Jurkat, Clone E6-1 (cell line): ENCODE results near the gene REPS1.
"Not testable (repeated sequence)": the region's sequence is repeated elsewhere in the genome, so short reads cannot be mapped to it uniquely, and the experiment has no call there.

Experiments
- DNase-seq: peaks from one replicate; pipeline ENCODE4 v3.0.0-alpha.2; 2011; ENCODE audit warnings: low read depth, low spot score
- H3K4me3 ChIP-seq: 2 replicates; pipeline ENCODE4 v1.5.1; 2011; ENCODE audit warnings: mild to moderate bottlenecking, low read length, control low read depth, moderate library complexity

REPS1 gene

DNA sequence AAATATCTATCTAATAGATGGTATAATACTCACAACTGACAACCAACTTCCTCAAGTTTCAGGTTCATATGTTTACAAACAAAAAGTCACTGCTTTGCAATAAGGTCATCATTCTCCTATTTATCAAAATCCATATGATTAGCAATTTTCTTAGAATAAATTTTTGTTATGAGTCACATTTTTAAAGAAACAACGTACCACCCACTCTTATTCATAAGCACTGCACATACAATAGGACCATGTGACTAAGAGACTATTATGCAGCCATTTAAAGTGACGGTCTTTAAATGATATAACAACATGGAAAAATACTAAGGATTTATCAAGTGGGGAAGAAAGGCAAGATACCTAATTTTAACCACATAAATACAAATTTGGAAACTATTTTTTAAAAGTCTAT is 40.0 kb downstream of the REPS1 start:
- no peak overlapping the region for H3K4me3 ChIP-seq
- DNase-seq = no peak

DNA sequence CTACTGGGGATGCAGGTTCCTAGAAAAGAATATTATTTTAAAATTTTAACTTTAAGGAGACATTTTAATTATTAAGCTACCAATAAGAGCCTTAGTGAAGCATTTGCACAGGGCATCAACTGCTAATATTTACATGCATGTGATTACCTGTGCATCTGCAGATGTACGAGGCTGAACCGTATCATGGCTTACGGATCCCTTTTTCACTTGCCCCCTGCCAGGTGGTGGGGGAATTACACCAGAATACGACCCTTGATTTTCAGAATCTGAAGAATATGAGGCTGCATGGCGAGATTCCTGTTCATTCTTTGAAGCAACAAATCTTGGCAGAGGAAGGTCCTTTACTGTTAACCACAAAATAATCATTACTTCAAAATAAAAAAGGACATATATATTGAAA is 42.7 kb downstream of the REPS1 start:
- H3K4me3 ChIP-seq = no peak overlapping the region
- peak; percentile 15 for DNase-seq

DNA sequence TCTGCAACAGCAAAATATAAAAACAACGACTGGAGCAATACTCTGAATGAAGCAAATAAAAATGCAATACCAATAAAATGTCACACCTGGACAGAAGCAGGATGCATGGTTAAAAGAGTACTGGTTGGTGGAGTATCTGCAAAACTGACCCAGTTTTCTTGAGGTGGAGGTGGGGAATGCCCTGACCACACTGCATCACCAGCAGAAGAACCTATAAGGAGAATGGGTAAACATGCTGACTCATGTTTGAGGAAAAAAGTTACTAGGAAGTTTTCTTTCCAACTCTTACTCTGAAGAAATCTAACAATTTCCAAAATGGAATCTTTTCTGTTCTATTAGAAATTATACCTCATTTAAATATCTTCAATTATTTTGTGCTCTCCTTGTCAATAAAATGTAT is 43.6 kb downstream of the REPS1 start:
- no peak for DNase-seq
- no peak overlapping the region for H3K4me3 ChIP-seq

DNA sequence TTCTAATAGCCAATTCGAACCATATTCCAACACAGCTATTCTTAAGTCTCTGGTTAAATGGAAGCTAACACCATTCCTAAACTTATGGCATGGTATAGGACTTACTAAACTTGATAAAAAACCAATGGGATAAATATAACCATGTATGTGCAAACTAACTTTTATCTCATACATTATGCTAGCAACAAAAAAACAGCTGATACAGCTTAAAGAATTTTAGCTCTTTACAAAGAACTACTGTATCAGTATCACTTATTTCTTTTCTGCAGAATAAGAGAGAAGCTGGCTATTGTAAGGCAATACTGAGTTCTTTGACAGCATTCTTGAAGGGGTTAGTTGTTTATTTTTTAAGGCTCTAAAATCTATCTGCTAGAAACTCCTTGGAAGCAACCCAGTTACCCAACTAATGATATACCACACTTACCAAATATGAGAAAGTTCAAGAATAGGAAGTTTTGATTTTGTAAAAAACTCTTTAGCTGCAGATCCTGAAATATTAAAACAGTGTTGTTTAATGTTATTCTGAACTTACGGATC is 44.9 kb downstream of the REPS1 start:
- no peak for DNase-seq
- H3K4me3 ChIP-seq = no peak overlapping the region

DNA sequence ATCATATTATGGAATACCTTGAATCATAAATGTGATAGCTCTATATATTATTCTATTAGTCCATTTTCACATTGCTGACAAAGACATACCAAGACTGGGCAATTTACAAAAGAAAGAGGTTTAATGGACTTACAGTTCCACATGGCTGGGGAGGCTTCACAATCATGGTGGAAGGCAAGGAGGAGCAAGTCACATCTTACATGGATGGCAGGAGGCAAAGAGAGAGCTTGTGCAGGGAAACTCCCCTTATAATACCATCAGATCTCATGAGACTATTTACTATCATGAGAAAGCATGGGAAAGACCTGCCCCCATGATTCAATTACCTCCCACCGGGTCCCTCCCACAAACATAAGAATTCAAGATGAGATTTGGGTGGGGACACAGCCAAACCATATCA is 51.2 kb downstream of the REPS1 start:
- DNase-seq, H3K4me3 ChIP-seq: not testable (repeated sequence)

DNA sequence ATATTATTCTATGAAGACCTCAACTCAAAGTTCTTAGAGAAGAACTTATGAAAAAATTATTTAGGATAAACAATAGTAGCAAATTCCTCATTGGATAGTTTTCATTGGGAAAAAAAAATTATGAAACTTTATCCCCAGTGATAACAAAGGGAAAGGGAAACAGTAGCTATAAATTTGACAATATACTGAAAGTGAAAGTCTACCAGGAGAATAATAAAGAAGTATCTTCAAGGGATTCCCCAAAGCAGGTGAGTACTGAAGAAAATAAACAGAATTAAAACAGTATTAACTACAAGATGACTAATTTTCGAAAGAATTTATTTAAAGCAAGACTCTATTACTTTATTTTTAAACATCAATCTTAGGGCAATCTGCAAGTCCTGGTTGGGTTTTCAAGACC is 56.4 kb downstream of the REPS1 start:
- DNase-seq = no peak
- H3K4me3 ChIP-seq = no peak overlapping the region

DNA sequence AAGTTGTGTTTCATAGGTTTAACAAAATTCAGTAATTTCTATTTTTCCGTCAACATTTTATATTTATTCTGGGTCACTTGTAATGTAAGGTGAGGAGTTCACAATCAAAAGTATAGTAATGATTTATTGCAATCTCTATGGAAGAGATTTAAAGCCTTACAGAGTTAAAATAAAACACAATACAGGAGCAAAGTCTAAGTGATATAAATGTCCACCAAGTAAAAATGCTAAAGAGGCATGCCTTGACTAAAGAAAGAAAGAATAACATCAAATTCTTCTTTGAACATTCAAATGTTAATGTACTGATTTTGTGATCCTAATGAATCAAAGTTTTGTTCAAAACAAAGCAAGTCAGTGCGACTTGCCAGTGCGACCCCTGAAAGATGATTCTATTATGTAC is 61.5 kb downstream of the REPS1 start:
- H3K4me3 ChIP-seq = no peak overlapping the region
- no peak for DNase-seq

DNA sequence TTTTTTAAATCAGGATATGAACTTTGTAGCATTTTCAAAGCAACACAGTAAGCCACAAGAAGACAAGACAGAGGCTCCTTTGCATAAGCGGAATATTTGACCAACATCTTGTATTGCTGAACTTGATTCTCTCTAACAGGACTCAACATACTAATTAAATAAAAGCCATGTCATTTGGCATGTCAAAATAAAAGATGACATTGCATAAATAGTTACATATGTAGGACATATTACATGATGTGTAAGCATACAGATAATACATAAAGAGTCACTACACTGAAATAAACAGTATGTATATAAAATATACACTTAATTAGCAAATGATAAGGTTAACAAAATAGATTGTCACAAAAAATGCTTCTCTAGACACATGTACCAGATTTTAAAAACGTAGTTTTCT is 62.2 kb downstream of the REPS1 start:
- DNase-seq = no peak
- H3K4me3 ChIP-seq = no peak overlapping the region

DNA sequence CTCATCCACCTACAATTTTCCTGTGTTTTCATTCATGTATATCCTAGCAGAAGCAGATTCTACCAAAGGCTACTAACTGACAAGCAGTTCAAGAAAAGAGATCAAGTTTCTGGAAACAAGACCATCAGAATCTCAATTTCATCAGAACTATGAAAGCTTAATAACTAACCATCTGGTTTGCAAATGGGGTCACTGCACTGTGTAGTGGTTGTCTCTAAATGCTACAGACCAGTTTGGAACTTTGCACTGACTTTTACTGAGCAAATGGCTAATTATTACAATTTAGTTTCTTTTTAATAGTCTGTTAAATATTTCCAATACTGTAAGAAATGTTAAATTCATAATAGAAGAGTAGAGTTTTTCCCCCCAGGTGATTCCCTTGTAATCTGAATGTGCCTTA is 64.5 kb downstream of the REPS1 start:
- no peak for DNase-seq

DNA sequence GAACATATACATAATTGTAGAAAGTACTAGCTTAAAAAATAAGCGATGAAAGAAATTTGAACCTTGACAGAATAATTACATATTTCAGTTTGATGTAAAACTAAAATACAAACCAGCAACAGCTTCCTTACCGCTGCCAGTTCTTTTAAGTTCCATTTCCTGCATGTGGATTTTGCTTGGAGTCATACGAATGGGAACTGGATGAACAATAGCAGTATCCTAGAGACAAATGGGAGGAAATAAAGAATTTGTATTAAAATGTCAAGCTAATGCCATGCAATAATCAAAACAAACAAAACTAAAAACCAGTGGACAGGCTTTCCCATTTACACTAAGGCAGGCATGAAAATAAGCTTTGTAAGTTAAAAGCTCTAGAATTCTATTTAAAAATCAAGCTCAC is 67.1 kb downstream of the REPS1 start:
- H3K4me3 ChIP-seq = no peak overlapping the region
- DNase-seq = no peak

More for the DNA sequence above, 64.5 kb downstream of the REPS1 start:
- H3K4me3 ChIP-seq = no peak overlapping the region

DNA sequence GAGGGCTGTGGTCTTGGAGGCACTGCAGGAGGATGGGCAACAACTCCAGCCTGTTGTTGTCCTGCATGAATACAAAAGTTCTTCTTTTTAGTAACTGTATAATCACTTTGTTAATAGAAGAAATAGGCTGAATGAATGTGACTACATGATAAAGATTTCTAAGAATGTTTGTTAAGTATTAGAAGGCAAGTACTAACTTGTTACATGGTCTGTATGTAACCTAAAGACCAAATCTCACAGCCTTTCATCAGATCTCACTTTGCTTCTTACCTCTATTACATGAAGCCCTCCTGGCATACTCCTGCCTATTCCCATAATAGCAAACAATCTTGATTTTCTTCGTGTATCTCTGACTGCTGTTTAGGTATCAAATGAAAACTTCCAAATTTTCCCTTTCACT is 73.4 kb downstream of the REPS1 start:
- no peak overlapping the region for H3K4me3 ChIP-seq
- no peak for DNase-seq

DNA sequence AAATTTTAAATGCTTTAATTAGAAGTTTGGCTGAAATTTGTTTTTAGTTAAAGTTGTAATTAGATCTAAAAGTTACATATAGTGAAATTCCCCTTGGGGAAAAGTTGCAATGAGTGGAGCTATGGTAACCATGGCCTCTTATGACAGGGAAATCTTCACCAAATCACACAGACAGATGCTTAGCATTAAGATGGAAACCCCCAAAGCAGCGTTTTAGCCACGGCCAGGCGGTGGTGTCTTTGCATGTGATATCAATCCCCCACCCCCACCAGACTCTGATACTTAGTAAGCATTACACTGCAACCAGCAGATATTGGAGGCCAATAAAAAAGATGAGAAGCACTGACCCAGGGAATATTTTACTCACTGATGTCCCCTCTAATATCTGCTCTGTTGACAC is 75.7 kb downstream of the REPS1 start:
- no peak for DNase-seq
- no peak overlapping the region for H3K4me3 ChIP-seq

DNA sequence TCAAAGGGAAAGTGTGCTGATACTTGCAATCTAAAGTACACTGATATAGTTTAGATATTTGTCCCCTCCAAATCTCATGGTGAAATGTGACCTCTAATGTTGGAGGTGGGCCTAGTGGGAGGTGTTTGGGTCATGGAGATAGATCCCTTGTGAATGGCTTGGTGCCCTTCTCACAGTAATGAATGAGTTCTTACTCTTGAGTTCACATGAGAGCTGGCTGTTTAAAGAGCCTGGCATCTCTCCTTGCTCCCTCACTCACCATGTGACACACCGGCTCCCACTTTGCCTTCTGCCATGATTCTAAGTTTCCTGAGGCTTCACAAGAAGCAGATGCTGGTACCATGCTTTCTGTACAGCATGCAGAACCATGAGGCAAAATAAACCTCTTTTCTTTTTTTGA is 78.1 kb downstream of the REPS1 start:
- no peak overlapping the region for H3K4me3 ChIP-seq
- no peak for DNase-seq

DNA sequence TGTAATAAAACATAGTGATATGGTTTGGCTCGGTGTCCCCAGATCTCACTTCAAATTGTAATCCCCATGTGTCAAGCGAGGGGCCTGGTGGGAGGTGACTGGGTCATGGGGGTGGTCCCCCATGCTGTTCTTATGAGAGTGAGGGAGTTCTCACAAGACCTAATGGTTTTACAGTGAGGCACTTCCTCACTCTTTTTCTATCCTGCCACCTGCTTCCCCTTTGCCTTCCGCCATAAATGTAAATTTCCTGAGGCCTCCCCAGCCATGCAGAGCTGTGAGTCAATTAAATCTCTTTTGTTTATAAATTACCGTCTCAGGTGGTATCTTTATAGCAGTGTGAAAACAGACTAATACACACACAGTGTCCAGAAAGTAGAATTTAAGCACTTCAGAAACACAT is 78.5 kb downstream of the REPS1 start:
- H3K4me3 ChIP-seq = no peak overlapping the region
- DNase-seq = no peak

DNA sequence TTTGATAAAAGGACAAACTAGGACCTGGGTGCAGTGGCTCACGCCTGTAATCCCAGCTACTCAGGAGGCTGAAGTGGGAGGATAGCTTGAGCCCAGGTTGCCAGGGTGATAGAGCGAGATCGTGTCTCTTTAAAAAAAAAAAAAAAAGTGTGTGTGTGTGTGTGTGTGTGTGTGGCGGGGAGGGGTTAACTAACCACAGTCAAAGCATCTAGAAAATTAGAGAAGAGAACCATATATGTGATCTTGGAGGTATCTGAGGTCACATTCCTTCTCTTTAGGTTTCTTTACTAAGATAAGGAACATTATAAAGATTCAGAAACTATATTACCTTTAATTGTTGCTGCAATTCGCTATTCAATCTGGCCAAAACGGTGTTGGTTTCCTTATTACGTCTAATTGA is 80.9 kb downstream of the REPS1 start:
- no peak overlapping the region for H3K4me3 ChIP-seq
- no peak for DNase-seq

DNA sequence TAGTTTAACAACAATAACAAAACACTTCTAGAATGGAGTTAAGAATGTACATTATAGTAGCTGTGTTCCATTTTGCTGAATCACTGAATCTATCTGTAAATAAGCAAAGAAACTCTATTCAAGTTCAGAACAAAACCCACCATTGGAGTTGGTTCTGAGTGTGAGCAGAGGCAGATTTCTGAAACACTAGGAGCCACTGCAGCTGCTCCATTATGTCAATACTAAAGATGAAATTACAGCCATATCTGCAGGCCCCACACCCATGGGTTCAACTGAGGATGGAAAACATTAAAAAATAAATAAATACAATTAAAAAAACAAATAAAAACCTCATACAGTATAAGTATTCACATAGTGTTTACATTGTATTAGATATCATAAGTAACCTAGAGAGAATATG is 91.0 kb downstream of the REPS1 start:
- DNase-seq = no peak
- no peak overlapping the region for H3K4me3 ChIP-seq

DNA sequence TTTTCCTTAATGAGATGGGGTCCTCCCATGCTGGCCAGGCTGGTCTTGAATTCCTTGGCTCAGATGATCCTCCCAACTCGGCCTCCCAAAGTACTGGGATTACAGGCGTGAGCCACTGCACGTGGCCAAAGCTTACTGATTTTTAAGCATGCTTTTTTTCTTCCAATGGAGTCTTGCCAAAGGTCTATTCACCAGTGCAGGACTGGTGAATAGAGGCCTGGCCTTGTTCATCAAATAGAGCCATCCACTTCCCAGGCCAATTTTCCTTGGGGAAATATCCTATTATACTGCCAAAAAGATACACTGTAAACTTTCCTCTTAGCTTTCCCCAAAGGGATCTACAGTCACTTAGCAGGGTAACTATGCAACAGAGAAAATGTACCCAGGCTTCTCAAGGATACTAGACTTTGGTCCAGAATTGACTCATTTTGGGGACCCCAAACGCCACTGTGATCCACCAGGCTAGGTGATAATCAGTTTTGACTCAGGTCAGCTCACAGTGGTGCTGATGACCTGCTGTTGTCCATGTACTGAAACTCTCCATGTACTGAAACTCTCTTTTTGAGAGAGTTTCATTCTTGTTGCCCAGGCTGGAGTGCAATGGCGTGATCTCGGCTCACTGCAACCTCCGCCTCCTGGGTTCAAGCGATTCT is 91.8 kb downstream of the REPS1 start:
- H3K4me3 ChIP-seq = no peak overlapping the region
- DNase-seq = no peak

DNA sequence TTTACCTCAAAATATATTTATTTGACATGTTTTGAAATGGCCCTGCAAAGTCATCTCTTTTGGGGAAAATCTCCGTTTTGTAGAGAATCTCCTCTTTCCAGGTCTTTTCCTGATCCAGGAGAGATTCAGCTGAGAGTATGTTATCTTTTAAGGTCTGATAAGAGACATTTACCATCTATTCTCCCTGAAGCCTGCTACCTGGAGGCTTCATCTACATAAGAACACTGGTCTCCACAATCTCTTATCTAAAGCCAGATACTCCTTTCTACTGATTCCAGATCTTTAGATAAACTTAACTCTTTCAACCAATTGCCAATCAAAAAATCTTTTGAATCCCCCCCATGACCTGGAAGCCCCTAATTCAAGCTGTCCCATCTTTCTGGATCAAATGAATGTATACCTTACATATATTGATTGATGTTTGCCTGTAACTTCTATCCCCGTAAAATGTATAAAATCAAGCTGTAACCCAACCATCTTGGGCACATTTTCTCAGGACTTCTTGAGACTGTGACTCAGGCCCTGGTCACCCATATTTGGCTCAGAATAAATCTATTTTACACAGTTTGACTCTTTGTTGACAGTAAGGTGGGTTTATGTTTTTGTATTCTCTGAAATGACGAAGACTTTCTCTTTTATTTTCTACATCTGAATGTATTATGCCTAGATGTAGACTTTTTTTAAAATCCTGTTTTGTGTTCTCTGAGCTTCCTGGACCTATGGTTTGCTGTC is 96.6 kb downstream of the REPS1 start:
- DNase-seq = no peak
- no peak overlapping the region for H3K4me3 ChIP-seq

DNA sequence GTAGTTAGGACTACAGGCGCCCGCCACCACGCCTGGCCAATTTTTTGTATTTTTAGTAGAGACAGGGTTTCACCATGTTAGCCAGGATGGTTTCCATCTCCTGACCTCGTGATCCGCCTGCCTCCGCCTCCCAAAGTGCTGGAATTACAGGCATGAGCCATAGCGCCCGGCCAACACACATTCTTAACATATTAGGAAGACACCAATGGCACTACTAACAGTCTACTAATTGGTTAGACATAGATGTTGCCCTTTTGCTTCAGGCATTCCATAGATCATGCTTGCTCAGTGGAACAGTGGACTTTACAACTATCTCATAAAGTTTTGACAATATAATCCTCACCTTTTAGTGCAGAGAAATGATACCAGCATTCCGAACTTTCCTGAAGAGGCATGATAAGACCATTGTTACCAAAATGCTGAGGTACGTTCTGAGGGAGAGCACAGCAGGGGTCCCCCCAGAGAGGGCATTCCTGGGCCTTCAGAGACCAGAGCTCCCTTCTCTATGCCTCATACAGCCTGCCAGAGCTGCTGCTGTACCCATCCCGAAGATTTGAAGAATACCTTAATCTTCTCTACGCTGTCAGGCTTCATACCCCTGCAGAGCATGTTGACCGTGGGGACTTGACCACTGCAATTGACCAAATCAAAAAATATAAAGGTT is 102.8 kb downstream of the REPS1 start:
- no peak for DNase-seq
- no peak overlapping the region for H3K4me3 ChIP-seq

DNA sequence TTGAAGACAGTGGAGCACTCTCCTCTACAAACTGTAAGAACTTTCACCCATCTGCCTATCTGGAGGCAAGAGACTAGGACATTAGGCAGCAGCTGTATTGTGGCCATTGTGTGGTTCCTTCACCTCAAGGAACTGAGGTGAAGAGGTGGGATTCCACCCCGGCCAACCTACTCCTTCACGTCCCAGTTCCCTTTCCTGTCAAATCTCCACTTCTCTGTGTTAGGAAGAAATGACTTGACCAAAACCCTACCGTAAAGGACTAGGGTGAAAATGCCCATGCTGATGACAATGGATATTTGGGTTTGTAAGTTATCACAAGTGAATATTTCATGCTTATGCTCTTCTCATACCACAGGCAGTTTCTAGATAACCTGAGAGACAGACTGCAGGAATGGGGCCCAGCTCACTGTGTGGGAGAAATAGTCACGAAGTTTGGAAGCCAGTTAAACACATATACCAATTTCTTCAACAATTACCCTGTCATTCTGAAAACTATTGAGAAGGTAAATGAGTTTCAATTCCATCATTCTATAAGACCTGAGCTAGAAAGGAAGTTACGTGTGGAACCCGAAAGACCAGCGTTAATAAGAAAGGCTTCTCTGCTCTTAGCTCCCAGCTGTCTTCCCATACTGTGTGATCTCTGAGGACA is 105.6 kb downstream of the REPS1 start:
- no peak overlapping the region for H3K4me3 ChIP-seq
- DNase-seq = no peak
